GM18499 (cell line): Measurements from ENCODE around the gene OVOL2.
"Not testable (repeated sequence)": the region's sequence is repeated elsewhere in the genome, so short reads cannot be mapped to it uniquely, and the experiment has no call there.

ENCODE experiments used
- ATAC-seq: cut with Tn5 transposase; IDR thresholded peaks from one replicate; pipeline ENCODE4 v1.9.1; 2021; ENCODE audit warnings: moderate number of reproducible peaks; ENCODE audit not compliant: insufficient read depth, unreplicated experiment

OVOL2 gene

GRCh38 chr20:18057101-18057993 is at the start of gene OVOL2:
Gene OVOL2, minus strand, starts transcription at chr20:18057916. Its CDS starts 282 bp downstream, at chr20:18057634.
- no peak for ATAC-seq

DNA sequence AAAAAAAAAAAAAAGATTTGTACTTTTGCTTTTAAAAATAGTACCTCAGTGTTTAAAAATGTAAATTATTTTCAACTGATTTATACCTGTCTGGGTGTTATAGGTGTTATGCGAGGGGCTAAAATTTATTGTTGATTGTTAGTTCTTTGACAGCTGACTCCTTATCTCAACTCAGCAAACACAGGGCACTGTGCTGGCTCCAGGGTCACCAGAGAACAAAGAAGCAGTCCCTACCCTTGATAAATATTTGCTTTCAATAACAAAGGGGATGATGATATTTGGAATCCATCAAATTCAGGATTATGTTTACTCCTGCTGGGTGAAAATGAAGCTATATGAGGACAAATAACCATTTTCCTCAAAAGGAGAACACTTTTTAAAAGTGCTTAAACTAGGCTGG is 45.8 kb upstream of the OVOL2 start:
- ATAC-seq: no peak

DNA sequence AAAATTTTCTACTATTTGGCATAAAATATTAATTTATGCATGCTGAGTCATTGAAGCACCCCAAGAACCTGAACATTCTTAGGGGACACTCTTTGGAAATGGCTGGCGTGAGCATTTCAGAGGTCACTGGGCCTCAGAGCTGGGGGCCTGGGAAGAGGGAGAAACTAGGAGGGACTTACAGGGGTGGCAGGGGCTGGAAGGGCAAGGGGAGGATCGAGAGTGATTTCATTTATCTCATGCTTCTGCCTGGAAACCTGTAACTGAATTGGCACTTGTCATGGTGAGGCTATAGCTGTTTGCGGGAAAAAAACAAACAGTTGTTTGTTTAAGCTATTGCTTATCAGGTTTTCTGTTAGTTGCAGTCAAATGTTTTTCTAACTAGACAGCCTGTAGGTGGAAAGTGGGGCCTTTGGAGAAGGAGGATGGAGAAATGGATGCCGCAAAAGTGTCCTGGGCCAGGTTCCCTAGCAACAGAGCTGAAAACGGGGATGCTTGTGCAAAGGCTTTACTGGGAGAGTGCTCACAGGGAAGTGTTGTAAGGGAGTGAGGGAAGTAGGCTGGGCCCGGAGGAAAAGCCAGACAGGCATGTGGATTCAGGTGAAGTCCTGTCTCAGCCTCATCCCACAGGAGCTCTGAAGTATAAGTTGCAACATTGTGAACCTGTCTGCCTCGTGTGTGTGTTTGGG is 43.6 kb upstream of the OVOL2 start:
- no peak for ATAC-seq

- ATAC-seq: not testable (repeated sequence)
Observed at GRCh38 chr20:18100569-18100968, 42.9 kb upstream of the OVOL2 start.

DNA sequence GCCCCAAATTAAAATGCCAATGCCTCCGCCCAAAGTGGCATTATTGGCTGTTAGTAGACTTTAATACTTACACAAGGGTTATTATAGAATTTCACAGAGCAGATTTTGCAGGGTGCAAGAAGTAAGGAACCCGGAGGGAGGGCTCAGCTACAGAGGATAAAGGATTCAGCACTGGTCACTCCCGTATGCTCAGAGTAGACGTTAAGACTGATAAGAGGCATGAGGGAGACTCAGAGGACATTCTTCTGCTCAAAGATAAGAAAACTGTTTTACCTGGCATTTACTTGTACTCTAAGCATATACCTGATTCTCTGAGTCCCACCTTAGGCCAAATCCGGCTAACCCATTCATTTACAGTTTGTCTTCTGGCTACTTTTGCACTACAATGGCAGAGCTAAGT is 36.5 kb upstream of the OVOL2 start:
- no peak for ATAC-seq

DNA sequence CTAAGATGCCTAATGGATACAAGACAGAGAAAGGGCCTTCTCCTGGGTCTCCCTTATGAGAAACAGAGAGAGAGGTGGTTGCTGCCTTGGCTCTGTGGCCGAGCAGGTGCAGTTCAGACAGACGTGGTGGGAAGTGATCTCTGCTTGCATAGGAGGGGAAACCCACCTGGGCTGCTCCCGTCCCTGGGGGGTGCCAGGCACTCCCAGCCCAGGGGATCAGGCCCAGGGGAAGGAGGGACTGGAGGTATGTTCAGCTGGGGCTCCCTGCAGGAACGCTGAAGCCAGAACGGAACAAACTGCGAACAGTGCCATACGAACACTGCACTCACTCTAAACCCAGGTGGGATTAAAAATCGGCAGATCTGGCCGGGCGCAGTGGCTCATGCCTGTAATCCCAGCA is 35.7 kb upstream of the OVOL2 start:
- ATAC-seq: no peak

DNA sequence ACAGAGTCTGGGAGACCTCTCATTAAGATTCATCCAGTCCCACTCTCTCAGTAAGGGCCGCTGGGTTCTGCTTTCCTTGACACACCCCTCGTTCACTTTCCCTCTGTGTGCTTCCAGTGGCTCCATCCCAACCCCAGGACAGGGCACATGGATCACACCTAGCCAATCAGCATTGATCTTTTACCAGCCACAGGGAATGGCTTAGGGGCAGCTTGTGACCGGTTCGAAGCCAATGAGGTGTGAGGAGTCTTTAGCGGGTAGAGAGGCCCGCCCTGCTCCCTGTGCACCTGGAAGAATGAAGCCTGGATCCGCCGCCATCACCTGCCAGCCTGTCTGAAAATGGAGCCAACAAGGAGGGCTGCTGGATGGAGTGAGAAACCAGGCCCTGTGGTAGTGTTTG is 35.2 kb upstream of the OVOL2 start:
- no peak for ATAC-seq

DNA sequence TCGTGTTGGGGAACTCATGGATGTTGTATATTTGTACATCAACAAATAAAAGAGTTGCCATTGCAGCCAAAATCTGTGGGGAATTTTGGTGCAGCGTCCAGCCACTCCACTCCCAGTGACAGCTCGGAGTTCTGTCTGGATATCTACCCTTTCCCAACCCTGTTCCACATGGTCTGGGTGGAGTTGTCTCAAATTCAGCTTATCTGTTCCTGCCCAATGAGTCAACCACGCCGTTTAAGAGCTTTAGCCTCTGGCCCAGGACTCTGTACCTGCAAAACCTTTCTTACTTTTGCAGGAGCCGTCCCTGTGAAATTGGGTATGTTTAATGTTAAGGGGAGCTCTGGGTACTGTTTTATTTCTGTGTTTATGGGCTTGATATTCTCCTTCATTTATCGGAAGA is 33.9 kb upstream of the OVOL2 start:
- no peak for ATAC-seq

- no peak for ATAC-seq
Observed at GRCh38 chr20:18090477-18090876, 32.8 kb upstream of the OVOL2 start.

GRCh38 chr20:18090044-18090443 is 32.3 kb upstream of the OVOL2 start:
- ATAC-seq: no peak

DNA sequence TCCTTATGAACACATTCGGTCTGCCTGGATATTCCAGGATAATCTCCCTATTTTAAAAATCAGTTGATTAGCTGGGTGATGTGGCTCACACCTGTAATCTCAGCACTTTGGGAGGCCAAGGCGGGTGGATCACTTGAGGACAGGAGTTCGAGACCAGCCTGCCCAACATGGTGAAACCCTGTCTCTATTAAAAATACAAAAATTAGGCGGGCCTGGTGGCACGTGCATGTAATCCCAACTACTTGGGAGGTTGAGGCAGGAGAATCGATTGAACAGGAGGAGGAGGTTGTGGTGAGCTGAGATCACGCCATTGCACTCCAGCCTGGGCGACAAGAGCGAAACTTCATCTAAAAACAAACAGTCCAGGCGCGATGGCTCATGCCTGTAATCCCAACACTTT is 31.1 kb upstream of the OVOL2 start:
- ATAC-seq: not testable (repeated sequence)

DNA sequence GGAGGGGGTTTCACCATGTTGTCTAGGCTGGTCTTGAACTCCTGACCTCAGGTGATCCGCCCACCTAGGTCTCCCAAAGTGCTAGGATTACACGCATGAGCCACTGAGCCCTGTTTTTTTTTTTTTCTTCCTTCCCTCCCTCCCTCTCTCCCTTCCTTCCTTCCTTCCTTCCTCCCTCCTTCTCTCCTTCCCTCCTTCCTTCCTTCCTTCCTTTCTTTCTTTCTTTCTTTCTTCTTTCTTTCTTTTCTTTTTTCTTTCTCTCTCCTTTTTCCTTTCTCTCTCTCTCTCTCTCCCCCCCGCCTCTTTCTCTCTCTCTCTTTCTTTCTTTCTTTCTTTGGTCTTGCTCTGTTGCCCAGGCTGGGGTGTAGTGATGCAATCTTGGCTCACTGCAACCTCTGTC is 30.6 kb upstream of the OVOL2 start:
- not testable (repeated sequence) for ATAC-seq

DNA sequence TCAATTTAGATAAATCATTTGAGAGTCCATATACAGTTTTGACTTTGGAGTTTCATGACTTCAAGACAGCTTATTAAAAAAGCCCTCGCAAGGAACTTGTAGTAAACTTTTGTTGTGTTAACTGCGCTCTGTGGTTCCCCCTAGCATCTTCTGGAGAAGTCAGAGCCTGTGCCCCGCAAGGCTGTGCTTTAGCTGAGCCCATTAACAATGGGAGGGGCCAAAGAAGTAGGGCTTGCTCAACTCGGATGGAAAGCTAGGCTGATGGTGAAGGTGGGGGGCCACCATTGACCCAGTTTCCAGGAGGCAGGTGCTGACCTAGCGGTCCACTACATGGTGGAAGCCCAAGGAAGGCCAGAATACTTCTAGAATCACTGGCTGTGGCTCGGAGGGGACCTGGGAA is 29.3 kb upstream of the OVOL2 start:
- no peak for ATAC-seq

- not testable (repeated sequence) for ATAC-seq
Observed at GRCh38 chr20:18080836-18081235, 23.1 kb upstream of the OVOL2 start.

- ATAC-seq: no peak
Observed at GRCh38 chr20:18079756-18080353, 22.1 kb upstream of the OVOL2 start.

- no peak for ATAC-seq
Observed at GRCh38 chr20:18077157-18077556, 19.4 kb upstream of the OVOL2 start.

DNA sequence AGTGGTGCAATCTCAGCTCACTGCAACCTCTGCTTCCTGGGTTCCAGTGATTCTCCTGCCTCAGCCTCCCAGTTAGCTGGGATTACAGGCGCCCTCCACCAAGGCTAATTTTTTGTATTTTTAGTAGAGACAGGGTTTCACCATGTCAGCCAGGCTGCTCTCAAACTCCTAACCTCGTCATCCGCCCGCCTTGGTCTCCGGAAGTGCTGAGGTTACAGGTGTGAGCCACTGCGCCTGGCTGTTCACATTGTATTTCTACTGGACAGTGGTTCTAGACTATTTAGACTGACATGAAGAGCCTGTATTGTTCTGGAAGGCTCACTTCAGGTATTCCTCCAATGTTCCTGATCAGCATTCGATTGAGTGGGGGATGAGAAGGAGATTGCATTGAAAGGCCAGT is 14.8 kb upstream of the OVOL2 start:
- ATAC-seq: no peak

GRCh38 chr20:18066421-18067333 is 9.0 kb upstream of the OVOL2 start:
- no peak for ATAC-seq

DNA sequence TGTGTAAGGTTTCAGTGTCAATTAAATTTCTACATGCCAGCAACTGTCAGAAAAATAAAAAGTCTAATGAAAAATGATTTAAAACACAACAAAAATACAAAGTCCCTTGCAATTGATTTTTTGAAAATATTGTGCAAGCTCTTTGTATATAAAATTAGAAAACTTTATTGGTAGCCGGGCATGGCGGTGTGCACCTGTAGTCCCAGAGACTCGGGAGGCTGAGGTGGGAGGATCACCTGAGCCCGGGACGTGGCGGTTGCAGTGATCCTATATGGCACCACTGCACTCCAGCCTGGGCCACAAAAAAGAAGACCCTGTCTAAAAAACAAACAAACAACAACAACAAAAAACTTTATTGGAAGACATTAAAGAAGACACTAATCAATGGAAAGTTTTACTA is 6.0 kb upstream of the OVOL2 start:
- no peak for ATAC-seq

DNA sequence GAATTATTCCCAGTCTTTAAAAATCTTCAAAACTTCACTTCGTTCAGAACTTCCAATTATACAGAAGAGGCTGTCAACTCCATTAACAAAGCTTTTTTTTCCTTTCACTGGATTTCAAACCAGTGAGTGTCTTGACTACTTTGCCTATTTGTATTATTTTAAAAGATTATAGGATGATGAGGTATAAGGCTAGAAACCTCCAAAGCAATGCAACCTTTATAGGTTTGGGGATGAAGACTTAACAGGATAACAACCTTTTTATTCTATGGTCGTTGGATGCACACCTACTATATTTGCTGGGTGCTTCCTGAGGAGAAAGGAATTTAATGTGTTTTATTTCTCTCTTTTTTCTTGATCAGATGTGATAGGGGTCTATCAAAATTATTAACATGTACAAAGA is 1.9 kb upstream of the OVOL2 start:
- no peak for ATAC-seq
